Choroid plexus epithelial cell (primary cell): Measurements from ENCODE around the gene SNTB2.
A peak's percentile ranks its signal among the peaks of the same experiment; 100 is the strongest.

ENCODE experiments used
- DNase-seq: peaks from one replicate; pipeline ENCODE4 v3.0.0-alpha.2; 2010; ENCODE audit warnings: low read depth
- H3K4me3 ChIP-seq: 2 replicates; pipeline ENCODE4 v1.5.1; 2011; ENCODE audit warnings: low read depth, mild to moderate bottlenecking, control low read depth, low read length, moderate library complexity
- CTCF ChIP-seq: conservative IDR thresholded peaks from 2 replicates; pipeline ENCODE4 v1.5.1; 2011; ENCODE audit warnings: low read depth, mild to moderate bottlenecking, control low read depth, inconsistent platforms, low read length, moderate library complexity

SNTB2 gene

GRCh38 chr16:69182730-69183416, 4.1 kb upstream of the SNTB2 start:
- H3K4me3 ChIP-seq: no peak overlapping the region
- no peak for TF ChIP-seq CTCF
- DNase-seq: no peak

GRCh38 chr16:69187446-69188235, 677 bp downstream of the SNTB2 start:
- DNase-seq: no peak
- H3K4me3 ChIP-seq: peak overlapping the region; percentile 86
- TF ChIP-seq CTCF: no peak

GRCh38 chr16:69188236-69188549, 1.2 kb downstream of the SNTB2 start:
- no peak for DNase-seq
- H3K4me3 ChIP-seq: peak overlapping the region; percentile 86
- no peak for TF ChIP-seq CTCF

- H3K4me3 ChIP-seq: peak overlapping the region; percentile 86
- TF ChIP-seq CTCF: no peak
- DNase-seq: no peak
Observed at GRCh38 chr16:69188716-69189115, 1.8 kb downstream of the SNTB2 start.

- no peak for DNase-seq
- TF ChIP-seq CTCF: no peak
- H3K4me3 ChIP-seq: no peak overlapping the region
Observed at GRCh38 chr16:69190046-69190588, 3.2 kb downstream of the SNTB2 start.

GRCh38 chr16:69190598-69190997, 3.6 kb downstream of the SNTB2 start:
- no peak overlapping the region for H3K4me3 ChIP-seq
- TF ChIP-seq CTCF: no peak
- no peak for DNase-seq
